DOHH2 (cell line): ENCODE measurements around the gene RAG2.

ENCODE experiments used
- CTCF ChIP-seq: fragments of 200-600 bp; sonication (generic); IDR thresholded peaks from one replicate; pipeline ENCODE4 v1.5.1; 2014; ENCODE audit warnings: antibody characterized with exemption, mild to moderate bottlenecking, low read depth, low read length; ENCODE audit not compliant: poor library complexity, severe bottlenecking
- EZH2phosphoT487 ChIP-seq: fragments of 200-600 bp; sonication (generic); IDR thresholded peaks from 2 replicates; pipeline ENCODE4 v1.6.1; 2017; ENCODE audit warnings: borderline replicate concordance, mild to moderate bottlenecking, antibody characterized with exemption, low read length, moderate library complexity, mixed read lengths

GRCh38 chr11:36578458-36578857, 19.6 kb downstream of the RAG2 start:
- no peak for TF ChIP-seq CTCF
- TF ChIP-seq EZH2phosphoT487: no peak
